ENCODE results near the gene KCNG4.

KCNG4 gene

DNA sequence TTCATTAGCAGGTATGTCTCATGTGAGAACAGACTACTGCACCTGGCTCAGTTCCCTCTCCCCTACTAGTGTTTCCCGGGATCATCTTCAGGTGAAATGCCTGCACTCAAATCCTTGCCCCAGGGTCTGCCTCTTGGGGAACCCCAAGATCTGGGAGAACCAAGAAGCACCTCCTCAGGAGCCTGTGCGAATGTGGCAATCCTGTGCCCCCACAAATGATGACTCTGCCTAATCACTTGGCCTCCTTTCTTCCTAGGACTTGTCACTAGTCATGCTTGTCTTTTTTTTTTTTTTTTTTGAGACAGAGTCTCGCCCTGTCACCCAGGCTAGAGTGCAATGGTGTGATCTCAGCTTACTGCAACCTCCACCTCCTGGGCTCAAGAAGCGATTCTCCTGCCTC is 27.2 kb downstream of the KCNG4 start:
- TF ChIP-seq, protein P1, sequence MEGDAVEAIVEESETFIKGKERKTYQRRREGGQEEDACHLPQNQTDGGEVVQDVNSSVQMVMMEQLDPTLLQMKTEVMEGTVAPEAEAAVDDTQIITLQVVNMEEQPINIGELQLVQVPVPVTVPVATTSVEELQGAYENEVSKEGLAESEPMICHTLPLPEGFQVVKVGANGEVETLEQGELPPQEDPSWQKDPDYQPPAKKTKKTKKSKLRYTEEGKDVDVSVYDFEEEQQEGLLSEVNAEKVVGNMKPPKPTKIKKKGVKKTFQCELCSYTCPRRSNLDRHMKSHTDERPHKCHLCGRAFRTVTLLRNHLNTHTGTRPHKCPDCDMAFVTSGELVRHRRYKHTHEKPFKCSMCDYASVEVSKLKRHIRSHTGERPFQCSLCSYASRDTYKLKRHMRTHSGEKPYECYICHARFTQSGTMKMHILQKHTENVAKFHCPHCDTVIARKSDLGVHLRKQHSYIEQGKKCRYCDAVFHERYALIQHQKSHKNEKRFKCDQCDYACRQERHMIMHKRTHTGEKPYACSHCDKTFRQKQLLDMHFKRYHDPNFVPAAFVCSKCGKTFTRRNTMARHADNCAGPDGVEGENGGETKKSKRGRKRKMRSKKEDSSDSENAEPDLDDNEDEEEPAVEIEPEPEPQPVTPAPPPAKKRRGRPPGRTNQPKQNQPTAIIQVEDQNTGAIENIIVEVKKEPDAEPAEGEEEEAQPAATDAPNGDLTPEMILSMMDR (IDR thresholded peaks at IDR 0.05), result no peak

DNA sequence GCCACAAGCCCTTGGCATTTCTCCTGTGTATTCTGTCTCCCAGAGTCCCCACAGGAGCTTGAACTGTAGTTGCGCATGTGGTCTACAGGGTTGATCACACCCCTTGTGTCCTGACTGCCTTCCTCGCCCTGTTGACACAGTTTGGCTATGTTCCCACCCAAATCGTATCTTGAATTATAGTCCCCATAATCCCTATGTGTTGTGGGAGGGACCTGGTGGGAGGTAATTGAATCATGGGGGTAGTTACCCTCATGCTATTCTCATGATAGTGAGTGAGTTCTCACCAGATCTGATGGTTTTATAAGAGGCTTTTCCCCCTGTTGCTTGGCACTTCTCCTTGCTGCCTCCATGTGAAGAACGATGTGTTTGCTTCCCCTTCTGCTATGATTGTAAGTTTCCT is 27.7 kb downstream of the KCNG4 start:
- TF ChIP-seq, protein P1 (IDR thresholded peaks at IDR 0.05), result no peak

DNA sequence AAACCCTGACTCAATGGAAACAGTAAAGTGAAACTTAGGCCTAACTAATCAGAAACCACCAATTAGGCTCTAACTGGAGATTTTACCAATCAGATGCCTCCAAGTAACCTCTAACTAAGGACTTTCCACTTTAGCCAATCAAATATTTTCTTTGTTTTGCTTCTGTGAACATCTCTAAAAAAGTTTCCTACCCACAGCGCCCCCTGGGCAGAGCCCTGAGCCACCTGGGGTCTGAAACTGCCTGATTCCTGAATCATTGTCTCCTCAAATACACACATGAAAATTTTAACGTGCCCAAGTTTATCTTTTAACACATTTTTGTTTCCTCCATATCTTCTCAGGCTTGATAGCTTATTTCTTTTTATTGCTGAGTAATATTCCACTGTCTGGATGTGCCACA is 29.8 kb downstream of the KCNG4 start:
- TF ChIP-seq, protein P1 (IDR thresholded peaks at IDR 0.05), result no peak

DNA sequence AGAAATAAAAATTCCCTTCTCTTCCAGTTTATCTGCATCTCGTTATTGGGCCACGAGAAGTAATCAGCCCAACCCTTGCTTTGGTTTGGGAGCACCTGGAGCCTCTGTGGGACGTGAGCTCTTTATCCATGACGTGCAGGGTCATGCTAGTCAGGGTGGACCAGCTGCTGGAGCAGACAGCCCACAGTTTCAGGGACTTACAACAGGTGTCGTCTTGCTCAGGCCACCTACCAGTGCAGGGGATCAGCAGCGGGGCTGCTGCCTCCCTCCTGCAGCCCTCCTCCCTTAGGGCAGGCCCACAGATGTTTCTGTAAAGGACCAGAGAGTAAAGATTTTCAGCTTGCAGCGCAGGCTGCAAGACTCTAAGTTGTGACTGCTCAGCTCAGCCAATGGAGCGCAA is 31.9 kb downstream of the KCNG4 start:
- TF ChIP-seq, protein P1 (IDR thresholded peaks at IDR 0.05), result no peak

DNA sequence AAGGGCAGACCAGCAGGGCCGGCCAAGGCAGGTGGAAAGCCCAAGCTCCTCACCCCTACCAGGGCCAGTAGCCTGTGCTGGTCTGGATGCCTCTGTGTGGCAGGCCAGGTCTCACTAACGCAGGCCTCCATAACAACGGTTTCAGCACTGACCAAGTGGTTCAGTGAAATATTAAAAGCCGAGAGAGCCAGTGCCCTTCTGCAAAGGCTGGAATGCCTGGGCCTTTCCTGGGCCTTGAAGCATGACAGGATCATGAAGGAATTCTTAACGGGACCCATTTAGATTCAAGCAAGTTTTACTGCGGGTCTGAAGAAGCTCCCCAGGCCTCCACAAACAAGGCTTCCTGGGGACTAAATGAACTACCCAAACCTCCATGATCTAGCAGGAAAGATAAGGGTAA is 32.6 kb downstream of the KCNG4 start:
- TF ChIP-seq, protein P1 (IDR thresholded peaks at IDR 0.05), result no peak

DNA sequence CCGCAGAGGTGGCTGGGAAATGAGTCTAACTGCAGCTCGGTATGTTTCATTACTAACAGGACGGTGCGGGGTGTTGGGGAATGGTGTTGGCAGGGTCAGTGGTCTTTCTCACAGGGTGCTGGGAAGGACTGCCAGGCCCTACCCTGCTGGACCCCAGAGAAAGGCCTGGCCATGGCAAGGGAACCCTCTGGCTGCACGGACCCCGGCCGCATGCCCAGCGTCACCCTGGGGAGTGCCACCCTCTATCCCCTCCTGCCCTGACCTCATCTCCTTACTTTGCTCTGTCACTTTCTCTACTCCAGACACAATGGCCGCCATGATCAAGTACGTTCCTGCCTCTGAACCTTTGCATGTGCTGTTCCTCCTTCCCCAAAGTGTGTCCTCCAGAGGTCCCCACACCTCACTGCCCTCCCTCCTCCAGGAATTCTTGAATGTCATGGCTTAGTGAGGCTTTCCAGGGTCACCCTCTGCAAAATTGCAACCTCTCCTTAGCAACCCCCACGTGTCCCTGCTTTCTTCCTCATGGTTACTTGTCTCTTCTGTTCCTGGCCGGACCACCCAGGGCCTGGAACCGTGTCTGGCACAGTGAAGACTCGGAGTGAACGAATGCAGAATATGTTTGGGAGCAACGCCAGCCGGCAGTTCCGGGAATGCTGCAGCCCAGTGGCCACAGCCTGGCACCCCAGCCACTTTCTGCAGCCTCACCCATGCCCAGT is 33.7 kb downstream of the KCNG4 start:
- TF ChIP-seq, protein P1 (IDR thresholded peaks at IDR 0.05), result no peak

DNA sequence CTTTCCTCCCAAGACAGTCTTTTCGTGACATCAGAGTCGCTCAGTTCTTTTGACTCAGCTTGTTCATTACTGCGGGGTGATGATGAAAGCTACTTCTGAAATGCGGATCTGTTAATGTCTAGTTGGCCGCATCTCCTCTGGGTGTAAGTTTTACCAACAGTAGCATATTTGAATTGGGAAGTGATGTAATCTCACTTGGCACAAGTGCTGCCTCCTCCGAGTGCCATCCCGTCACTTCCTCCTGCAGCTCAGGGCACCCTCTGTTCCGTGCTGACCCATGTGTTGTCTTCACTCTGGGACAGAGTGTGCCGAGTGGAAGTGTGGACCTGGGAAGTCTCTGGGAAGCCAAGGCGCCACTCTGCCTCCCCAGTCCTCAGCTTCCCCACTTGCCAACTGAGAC is 40.0 kb downstream of the KCNG4 start:
- TF ChIP-seq, protein P1 (IDR thresholded peaks at IDR 0.05), result no peak

DNA sequence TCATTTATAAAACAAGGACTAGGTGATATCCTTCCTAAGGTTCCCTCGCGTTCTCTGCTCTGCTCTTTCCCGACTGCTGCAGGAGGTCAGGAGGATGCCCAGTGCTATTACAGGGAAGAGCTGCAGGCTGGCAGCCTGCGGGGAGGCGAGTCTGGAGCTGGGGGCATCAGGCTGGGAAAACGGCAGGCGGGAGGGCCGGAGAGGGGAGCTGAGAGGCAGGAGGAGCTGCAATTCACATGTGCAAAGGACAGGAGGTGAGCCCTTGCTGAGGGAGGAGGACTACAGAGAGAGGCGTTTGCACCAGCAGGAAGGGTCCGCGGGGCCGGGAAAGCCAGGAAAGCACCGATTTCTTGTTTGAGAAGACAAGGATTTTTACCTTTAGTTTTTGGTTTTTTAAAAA is 40.7 kb downstream of the KCNG4 start:
- TF ChIP-seq, protein P1 (IDR thresholded peaks at IDR 0.05), result no peak

All from LNCAP (cell line).